NCI-H2196 (cell line): ENCODE data around the gene ST6GALNAC1.
"Not testable (repeated sequence)": the region's sequence is repeated elsewhere in the genome, so short reads cannot be mapped to it uniquely, and the experiment has no call there.

ENCODE experiments used
- DNase-seq: peaks from one replicate; lab custom pipeline; 2025; ENCODE audit not compliant: unreplicated experiment; lab: John Stamatoyannopoulos, UW

The ST6GALNAC1 gene

DNA sequence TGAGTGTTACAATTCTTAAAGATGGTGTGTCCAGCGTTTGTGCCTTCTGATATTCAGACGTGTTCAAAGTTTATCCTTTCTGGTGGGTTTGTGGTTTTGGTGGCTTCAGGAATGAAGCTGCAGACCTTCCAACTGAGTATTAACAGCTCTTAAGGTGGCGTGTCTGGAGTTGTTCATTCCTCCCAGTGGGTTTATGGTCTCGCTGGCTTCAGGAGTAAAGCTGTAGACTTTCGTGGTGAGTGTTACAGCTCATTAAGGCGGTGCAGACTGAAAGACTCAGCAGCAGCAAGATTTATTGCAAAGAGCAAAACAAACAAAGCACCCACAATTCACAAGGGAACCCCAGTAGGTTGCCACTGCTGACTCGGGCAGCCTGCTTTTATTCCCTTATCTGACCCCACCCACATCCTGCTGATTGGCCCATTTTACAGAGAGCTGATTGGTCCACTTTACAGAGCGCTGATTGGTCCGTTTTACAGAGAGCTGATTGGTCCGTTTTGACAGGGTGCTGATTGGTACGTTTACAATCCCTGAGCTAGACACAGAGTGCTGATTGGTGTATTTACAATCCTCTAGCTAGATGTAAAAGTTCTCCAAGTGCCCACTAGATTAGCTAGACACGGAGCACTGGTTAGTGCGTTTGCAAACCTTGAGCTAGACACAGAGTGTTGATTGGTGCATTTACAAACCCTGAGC is 29.3 kb downstream of the ST6GALNAC1 start:
- not testable (repeated sequence) for DNase-seq

DNA sequence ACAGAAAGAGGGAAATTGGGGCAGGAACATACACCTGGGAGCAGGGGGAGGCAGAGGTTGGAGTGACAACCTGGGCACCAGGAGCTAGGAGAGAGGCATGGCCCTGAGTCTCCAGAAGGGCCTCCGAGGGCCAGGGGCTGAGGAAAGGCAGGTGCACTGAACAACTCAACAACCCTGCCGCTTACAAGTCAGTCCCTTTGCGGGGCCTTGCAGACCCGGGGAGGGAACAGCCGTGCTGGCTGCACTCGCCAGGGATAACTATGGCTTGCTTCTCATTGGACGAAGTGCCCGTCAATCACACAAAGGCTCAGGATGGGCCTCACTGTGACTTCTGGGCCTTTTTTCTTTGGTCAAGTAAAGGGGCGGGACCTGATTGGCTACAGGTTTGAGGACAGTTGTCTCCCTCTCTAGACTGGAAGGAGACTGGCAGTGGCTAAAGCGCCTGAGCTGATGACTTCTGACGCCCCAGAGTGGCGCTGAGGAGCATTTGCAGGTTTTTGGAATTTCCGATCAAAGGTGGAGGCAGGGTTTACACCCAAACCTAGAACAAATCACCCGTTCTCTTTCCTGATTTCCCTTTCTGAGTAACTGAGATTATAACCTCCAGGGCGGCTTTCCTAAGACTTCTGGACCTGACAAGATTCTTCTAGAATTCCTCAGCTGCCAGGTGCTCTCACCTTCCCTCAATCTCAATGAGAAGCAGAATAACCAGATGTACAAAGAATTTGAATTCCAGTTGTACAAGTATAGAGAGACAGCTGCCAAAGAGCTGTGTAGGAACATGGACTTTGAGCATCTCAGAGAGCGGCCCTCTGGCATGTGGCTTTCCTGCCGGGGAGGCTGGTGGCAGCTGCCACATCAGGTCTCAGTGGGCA is 30.3 kb downstream of the ST6GALNAC1 start:
- no peak for DNase-seq

DNA sequence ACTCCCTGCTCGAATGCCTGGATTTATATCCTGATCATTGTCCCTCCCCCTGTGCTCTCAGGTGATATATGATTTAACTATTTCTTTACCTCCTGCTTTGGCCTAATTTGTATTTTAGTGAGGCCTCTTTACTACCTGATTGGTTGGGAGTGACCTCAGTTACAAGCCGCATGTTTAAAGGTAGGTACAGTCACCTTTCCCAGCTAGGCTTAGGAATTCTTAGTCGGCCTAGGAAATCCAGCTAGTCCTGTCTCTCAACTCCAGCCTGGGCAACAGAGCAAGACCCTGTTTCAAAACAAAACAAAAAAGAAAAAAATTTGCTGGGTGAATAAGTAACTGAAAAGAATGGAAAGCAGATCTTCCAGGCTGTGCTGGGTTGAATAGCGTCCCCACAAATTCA is 31.1 kb downstream of the ST6GALNAC1 start:
- no peak for DNase-seq

DNA sequence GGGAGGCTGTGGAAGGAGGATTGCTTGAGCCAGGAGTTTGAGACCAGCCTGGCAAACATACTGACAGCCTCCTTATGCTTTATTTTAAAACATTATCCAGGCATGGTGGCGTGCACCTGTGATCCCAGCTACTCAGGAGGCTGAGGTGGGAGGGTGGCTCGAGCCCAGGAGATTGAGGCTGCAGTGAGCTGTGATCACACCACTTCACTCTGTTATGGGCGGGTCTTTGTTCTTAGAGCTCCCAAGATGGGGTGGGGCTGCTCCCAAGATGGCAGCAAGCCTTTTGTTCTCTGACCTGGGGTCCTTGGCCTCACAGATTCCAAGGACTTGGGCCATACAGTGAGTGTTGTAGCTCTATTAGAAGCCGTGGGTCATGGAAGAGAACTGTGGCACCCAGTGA is 31.8 kb downstream of the ST6GALNAC1 start:
- DNase-seq = no peak

DNA sequence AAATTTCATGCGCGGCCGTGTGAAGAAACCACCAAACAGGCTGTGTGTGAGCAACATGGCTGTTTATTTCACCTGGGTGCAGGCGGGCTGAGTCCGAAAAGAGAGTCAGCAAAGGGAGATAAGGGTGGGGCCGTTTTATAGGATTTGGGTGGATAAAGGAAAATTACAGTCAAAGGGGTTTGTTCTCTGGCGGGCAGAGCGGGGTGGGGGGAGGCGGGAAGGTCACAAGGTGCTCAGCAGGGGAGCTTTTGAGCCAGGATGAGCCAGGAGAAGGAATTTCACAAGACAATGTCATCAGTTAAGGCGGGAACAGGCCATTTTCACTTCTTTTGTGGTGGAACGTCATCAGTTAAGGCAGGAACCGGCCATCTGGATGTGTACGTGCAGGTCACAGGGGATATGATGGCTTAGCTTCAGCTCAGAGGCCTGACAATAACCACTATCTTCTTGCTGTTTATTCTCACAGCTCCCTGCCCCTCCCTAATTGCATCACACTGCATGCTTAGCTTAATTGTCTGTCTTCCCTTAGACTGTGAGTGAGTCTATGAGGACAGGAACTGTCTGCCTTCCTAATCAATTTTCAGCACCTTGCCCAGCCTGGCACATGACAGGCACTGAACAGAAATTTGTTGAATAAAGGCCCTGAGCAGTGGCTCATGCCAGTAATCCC is 32.3 kb downstream of the ST6GALNAC1 start:
- not testable (repeated sequence) for DNase-seq

DNA sequence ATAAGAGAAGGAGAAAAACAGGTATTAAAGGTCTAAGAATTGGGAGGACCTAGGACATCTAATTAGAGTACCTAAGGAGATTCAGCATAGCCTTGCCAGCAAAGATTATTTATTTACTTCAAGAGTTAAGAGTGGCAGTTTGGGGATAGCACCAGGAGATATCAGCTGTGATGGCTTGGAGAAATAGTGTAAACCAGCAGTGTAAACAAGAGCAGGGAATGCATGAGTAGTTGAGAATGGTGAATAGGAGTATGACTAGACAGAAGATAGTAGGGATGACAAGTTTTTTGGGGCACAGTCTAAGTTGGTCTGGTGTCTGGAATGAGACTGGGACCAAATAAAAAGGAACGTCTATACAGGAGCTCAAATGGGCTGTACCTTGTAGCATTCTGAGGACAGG is 36.9 kb downstream of the ST6GALNAC1 start:
- not testable (repeated sequence) for DNase-seq

DNA sequence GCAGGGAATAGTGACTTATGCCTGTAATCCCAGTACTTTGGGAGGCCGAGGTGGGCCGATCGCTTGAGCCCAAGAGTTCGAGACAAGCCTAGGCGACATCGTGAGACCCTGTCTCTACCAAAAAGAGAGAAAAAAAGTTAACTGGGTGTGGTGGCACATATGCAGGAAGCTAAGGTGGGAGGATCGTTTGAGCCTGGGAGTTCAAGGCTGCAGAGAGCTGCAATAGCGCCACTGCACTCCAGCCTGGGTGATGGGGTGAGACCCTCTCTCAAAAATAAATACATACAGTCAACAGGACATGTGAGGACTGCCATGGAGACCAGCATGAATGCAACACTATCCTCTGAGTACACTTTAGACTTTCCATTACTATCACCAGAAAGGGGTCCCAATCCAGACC is 42.5 kb downstream of the ST6GALNAC1 start:
- DNase-seq = no peak

DNA sequence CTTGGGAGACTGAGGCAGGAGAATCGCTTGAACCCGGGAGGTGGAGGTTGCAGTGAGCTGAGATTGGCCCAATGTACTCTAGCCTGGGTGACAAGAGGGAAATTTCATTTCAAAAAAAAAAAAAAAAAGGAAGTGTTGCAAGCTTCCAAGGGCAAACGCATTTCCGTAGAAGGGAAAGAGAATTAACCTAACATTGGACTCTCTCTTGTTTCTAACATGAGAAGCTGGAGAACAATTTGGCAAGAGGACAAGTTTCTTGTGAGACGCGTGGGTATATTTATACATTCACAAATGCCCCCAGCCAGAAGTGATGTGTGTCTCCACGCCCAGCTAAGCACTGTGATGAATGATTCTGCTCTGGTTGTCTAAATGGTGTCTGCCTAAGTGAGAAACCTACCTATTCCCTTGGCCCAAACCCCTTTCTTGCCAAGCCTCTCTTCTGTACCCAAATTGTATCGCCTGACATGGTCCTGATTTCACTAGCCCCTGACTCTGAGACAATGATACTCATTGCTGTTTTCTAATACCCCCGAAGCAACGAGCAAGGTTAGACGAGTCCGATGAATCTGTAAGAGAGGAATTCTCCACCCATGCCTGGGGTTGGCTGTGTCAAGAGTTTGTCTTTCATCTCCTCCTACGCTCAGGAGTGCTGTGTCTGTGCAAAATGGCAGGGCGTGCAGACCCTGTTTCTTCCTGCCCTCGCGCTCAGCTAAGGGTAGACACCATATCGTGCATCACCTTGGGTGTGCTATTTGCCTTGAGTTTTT is 43.7 kb downstream of the ST6GALNAC1 start:
- no peak for DNase-seq

DNA sequence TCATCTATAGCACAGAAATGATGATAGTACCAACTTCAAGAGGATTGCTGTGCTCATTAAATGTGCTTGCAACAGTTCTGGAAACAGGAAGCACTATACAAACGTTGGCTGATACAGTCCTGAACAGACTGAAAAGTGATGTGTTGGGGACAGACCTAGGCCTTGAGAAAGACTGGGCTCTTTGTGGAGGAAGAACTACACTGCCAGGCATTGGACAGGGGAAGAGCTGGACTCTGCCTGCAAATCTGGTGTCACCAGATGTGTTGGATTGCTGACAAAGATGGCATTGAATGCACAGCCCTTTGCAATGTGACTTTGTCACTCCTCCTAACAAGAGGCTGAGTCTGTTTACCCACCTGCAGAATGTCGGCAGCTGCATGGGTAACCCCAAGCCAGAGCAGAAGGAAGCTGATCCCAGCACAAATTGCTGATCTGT is 45.5 kb downstream of the ST6GALNAC1 start:
- peak; percentile 81 for DNase-seq

DNA sequence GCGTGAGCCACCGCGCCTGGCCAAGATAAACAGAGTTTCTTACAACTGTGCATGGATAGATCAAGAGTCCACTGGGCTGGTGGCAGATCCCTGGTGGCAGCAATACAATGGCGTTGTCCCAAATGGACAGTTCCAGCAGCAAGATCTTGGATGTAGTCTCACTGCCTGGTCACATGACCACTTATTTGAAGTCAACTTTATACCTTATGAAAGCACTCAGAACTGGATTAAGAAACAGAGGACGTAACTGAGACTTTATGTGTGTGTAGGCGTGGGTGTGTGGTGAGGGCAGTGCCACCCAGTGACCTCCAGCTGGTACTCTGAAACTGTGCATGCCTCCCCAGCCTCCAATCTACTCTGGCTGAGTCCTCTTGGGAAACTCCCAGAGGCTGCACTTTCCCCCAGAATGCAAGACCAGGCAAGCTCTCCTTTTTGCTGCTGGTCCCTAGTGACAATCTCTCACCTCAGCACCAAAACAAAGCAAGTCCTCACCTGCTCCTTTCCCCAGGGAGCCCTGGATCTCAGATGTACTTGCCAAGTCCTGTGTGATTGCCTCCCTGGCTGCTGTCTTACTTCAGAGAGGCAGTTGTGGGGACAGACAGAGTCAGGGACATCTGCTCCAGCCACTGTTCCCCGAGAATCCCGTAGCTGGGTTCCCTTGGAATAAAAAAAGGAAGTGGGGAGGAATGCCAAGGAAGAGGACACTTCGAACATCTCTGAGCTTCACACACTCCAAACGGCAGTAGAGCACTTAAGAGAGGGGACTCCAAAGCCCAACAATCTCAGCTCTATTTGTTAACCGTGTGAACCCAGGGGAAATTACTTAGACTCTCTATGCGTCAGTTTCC is 46.2 kb downstream of the ST6GALNAC1 start:
- DNase-seq = peak; percentile 79

DNA sequence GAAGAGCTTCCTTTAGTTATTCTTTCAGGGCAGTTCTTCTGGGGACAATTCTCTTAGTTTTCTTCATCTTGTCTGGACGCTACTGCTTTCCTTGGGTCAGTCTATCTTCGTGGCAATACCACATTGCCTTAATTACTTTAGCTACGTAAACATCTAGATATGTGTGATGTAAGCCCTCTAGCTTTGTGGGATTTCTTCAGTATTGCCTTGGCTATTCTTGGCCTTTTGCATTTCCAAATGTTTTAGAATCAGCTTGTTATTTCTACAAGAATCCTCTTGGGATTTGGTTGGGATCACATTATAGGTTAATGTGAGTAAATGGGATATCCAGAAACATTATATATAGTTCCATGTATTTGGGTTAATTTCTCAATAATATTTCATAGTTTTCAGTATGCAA is 48.9 kb downstream of the ST6GALNAC1 start:
- DNase-seq = no peak

DNA sequence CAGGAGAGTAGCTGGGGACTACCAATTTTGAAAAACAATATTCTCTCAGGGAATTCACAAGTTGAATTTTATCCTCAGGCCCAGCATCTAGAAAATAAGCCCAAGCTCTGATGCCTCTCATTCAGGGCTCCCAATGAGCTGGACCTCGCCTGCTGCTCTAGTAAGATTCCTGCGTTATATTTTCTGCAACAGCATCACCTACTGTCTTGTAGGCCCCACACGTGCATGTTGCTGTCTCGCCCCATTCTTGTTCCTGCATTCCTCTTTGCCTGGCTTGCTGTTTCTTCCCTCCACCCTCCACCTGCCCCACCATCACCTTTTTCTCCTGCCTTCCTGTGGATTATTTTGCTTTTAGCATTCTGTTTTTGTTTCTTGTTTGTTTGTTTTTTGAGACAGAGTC is 49.6 kb downstream of the ST6GALNAC1 start:
- DNase-seq = no peak

DNA sequence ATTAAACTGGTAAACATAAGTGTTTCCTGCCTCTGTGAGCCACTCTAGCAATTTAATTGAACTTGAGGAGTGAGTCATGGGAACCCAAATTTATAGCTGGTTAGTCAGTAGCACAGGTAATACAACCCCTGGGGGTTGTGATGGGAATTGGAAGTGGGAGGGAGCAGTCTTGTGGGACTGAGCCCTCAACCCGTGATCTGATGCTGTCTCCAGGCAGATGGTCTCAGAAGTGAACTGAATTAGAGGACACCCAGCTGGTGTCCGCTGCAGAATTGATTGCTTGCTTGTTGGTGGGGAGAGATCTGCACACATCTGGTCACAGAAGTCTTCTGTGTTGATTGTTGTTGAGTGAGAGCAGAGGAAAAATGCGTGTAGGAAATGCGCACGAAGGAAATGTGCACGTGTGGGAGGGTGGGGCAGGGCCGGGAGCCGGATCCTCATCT is 50.2 kb downstream of the ST6GALNAC1 start:
- DNase-seq = no peak

DNA sequence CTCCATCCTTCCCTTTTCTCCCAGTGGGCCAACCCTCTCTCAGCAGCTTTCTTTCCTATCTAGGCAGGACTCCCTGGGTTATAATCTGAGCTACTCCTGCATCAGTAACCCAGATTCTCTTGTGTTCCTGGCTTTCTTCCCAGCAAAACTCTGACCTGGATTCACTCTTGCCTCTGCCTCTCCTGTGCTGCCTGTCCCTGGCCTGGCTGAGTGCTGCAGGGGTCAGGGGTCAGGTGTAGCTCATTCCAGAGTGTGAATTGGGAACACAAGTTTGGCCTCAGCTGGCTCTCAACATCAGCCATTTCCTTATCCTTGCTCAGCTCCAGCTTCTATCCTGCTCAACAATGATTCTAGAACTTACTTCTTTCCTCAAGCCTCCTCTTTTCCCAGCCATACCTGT is 55.4 kb downstream of the ST6GALNAC1 start:
- DNase-seq = no peak

DNA sequence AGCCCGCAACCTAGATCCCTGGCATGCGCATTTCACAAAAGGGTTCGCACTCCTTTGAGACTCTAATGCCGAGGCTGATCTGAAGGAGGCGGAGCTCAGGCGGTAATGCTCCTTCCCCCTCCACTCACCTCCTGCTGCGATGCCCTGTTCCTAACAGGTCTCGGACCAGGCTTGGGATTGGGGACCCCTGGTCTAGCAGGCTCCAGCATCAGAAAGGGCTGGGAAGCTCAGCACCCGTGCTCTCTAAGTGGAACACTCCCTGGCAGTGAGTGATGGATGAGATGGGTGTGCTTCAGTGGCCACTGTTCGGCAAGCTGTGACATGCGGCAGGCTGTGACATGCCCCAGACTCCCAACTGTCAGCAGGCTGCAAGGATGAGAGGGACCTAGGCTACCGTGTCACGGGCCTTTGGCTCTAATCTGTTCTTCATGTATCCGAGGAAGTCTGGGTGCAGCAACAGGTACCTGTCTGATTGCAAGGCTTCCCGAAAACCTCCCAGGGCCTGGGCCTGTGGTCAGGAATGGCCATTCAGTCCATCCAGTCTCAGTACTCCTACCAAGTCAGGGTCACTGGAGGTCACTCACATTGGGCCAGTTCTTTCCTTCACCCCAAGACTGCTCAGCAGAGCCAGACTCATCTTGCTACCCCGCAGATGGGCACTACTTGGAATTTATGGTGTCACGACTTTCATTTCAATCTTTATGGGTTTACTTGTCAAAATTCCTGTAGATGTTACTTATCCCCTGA is 56.6 kb downstream of the ST6GALNAC1 start:
- DNase-seq = no peak

DNA sequence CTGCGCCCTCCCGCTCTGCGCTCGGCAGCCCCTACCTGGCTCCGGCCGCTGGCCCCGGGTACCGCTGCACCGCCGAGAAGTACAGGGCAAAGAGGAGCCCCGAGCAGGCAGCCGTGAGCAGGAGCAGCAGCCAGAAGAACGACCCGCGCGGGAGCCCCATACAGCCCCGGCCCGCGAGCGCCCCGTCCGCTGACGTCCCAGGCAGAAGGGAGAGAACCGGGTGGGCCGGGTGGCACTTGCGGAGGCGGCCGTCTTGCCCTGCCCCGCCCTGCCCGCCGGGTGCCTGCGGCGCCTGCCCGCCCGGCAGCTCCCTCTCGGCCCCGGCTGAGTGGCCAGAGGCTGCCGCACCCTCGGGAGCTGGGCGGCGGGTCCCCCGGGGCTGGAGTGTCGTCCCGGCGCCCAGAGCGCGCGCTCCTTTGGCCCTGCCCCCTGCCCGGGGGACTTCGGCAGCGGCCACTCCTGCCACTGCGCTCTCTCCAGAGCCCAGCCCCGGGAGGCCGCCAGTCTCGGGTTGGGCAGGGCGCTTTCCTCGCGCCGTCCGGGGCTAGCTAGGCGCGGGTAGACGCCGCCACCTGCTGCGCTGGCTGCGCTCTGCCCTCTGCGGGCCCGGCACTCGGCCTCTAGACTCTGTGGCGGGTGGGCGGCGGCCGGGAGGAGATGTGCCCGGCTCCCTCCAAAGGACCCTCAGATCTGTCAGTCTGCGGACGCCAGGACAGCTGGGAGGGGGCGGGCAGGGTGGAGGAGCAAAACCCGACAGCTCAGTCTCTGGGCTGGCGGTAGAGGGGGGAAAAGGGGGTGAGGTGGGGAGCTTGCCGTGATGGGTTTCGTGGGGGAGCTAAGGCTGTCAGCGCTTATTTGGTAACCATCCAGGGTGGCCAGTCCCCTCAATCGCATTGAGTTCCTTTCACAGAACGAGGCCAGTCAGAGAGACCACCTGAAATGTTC is 57.6 kb downstream of the ST6GALNAC1 start, which contains the start of gene ST6GALNAC2:
Gene ST6GALNAC2, minus strand, starts transcription at position 212 of the 945 bp plus-strand sequence. Its CDS starts 52 bp downstream, at position 160.
- peak; percentile 83 for DNase-seq

DNA sequence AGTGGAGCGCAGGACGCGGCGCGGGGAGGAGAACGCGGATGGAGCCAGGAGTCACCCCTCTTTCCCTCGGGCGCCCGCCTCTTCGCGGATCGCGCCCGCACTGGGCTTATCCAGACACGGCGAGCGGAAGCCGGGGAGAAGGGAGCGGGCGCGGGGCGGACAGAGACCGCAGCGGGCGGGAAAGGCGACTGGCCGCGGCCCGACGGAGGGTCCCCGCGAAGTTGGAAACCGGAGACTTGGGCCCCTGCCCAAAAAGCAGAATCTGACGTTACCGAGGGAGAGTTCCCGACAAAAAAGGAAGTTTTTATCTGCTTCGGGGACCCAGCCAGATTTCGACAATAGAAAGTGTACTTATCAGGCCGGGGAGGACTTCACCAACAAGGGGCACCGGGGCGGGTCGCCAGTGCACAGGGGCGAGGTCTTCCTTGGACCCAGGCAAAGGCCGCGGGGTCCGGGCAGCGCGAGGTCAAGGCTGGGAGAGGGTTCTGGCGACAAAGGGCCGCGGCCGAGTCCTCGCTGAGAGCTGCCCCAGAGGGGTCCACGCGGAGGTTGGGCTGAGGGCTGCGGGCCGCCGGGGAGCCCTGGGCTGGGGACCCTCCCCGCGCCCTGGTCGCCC is 58.4 kb downstream of the ST6GALNAC1 start:
- DNase-seq = no peak
